ENCODE data around the gene FHL5.

The FHL5 gene

DNA sequence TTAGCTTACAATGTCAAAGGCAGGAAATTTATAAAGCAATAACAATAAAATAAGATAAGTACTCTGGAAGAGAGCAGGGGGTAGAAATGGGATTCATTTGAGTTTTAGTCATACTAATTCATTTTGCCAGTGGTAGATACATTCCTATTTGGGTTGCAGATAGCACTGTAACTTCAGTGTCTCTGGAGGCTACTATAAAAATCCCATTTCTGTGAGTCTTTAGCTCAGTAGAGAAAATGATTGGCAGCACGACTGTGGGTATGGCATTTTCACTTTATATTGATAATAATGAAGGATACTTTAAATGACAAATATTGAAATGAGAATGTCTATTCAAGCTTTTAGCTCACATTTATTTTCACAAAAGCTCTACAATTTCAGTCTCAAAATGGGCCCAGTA lies 93.6 kb downstream of the FHL5 start:
- no peak for TF ChIP-seq CTCF (IDR thresholded peaks at IDR 0.05; ENCODE audit: borderline replicate concordance, insufficient read depth, low read depth, low read length)
- no peak overlapping the region for H3K4me3 ChIP-seq (ENCODE audit: low read depth, low read length)

- H3K4me3 ChIP-seq (ENCODE audit: low read depth, low read length): no peak overlapping the region
- no peak for TF ChIP-seq CTCF (IDR thresholded peaks at IDR 0.05; ENCODE audit: borderline replicate concordance, insufficient read depth, low read depth, low read length)
These were observed 94.4 kb downstream of the FHL5 start for GRCh38 chr6:96657344-96657743.

DNA sequence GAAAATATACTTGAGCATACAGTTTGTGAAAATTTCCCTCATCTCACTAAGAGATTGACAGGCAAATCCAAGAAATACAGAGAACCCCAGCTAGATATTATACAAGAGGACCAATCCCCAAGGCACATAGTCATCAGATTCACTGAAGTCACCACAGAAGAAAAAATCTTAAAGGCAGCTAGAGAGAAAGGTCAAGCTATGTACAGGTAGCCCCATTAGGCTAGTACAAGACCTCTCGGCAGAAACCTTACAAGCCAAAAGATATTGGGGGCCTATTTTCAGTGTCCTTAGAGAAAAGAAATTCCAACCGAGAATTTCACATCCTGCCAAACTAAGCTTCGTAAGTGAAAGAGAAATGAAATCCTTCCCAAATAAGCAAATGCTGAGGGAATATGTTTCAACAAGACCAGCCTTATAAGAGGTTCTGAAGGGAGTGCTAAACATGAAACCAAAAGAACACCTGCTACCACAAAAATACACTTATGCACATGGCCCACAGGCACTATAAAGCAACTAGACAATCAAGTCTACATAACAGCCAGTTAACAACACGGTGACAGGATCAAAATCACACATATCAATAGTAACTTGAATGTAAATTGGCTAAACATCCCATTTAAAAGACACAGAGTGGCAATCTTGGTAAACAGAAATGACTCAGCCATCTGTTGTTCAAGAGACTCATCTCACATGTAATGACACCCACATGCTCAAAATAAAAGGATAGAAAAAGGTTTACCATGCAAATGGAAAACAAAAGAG lies 96.3 kb downstream of the FHL5 start:
- no peak overlapping the region for H3K4me3 ChIP-seq (ENCODE audit: low read depth, low read length)
- TF ChIP-seq CTCF (IDR thresholded peaks at IDR 0.05; ENCODE audit: borderline replicate concordance, insufficient read depth, low read depth, low read length): no peak

Measured in GM12875 (cell line).